Ishikawa (cell line): ENCODE results near the gene TAF1C.

Experiments
- CEBPB ChIP-seq: IDR thresholded peaks from 2 replicates; pipeline ENCODE4 v1.6.1; 2012
- CREB1 ChIP-seq: IDR thresholded peaks from 2 replicates; pipeline ENCODE4 v1.6.1; 2012; ENCODE audit warnings: low read depth
- EGR1 ChIP-seq: IDR thresholded peaks from 2 replicates; pipeline ENCODE4 v1.6.1; 2012
- EP300 ChIP-seq: IDR thresholded peaks from 2 replicates; pipeline ENCODE4 v1.6.1; 2012; ENCODE audit warnings: borderline replicate concordance
- FOXM1 ChIP-seq: IDR thresholded peaks from 2 replicates; pipeline ENCODE4 v1.6.1; 2012; ENCODE audit warnings: low read depth, borderline replicate concordance
- MAX ChIP-seq: IDR thresholded peaks from 2 replicates; pipeline ENCODE4 v1.6.1; 2012
- NFIC ChIP-seq: IDR thresholded peaks from 2 replicates; pipeline ENCODE4 v1.6.1; 2012
- RAD21 ChIP-seq: IDR thresholded peaks from 2 replicates; pipeline ENCODE4 v1.6.1; 2012; ENCODE audit warnings: low read depth
- REST ChIP-seq: IDR thresholded peaks from 2 replicates; pipeline ENCODE4 v1.6.1; 2012; ENCODE audit warnings: low read depth, mild to moderate bottlenecking
- TAF1 ChIP-seq: IDR thresholded peaks from 2 replicates; pipeline ENCODE4 v1.6.1; 2012; ENCODE audit warnings: low read depth, mild to moderate bottlenecking
- TCF12 ChIP-seq: IDR thresholded peaks from 2 replicates; pipeline ENCODE4 v1.6.1; 2012; ENCODE audit warnings: low read depth
- TEAD4 ChIP-seq: IDR thresholded peaks from 2 replicates; pipeline ENCODE4 v1.6.1; 2012
- USF1 ChIP-seq: IDR thresholded peaks from 2 replicates; pipeline ENCODE4 v1.6.1; 2012
- YY1 ChIP-seq: IDR thresholded peaks from 2 replicates; pipeline ENCODE4 v1.6.1; 2012; ENCODE audit warnings: low read depth
- ZBTB7A ChIP-seq: IDR thresholded peaks from 2 replicates; pipeline ENCODE4 v1.6.1; 2012; ENCODE audit warnings: low read depth

The TAF1C gene

GRCh38 chr16:84199861-84200260, 13.0 kb upstream of the TAF1C start:
- TF ChIP-seq EGR1 (no peak), TAF1 (no peak), FOXM1 (no peak), EP300 (no peak), NFIC (no peak), USF1 (no peak), REST (no peak), TCF12 (no peak), CREB1 (no peak), RAD21 (no peak), ZBTB7A (no peak), CEBPB (no peak)

- TF ChIP-seq MAX (no peak), RAD21 (no peak), NFIC (no peak), EGR1 (no peak), YY1 (no peak), TAF1 (no peak), ZBTB7A (no peak), TEAD4 (no peak), REST (no peak), EP300 (no peak), TCF12 (no peak), USF1 (no peak), CEBPB (no peak), CREB1 (no peak), FOXM1 (no peak)
Observed at GRCh38 chr16:84199097-84199496, 12.2 kb upstream of the TAF1C start.

GRCh38 chr16:84198401-84198800, 11.5 kb upstream of the TAF1C start:
- TF ChIP-seq EP300 = no peak
- no peak for TF ChIP-seq CEBPB
- TF ChIP-seq REST = no peak
- no peak for TF ChIP-seq EGR1
- no peak for TF ChIP-seq YY1
- no peak for TF ChIP-seq TAF1
- no peak for TF ChIP-seq USF1
- no peak for TF ChIP-seq RAD21

GRCh38 chr16:84197466-84198128, 10.7 kb upstream of the TAF1C start:
- no peak for TF ChIP-seq CEBPB
- TF ChIP-seq EP300 = no peak
- no peak for TF ChIP-seq ZBTB7A
- no peak for TF ChIP-seq USF1
- no peak for TF ChIP-seq MAX
- no peak for TF ChIP-seq EGR1
- no peak for TF ChIP-seq FOXM1
- no peak for TF ChIP-seq TAF1
- no peak for TF ChIP-seq TEAD4
- no peak for TF ChIP-seq YY1
- no peak for TF ChIP-seq TCF12
- TF ChIP-seq REST = no peak
- TF ChIP-seq RAD21 = no peak
- no peak for TF ChIP-seq CREB1
- no peak for TF ChIP-seq NFIC
